Keratinocyte (primary cell): ENCODE results near the gene CD74.

ENCODE experiments used
- EZH2 ChIP-seq: IDR thresholded peaks from one replicate; pipeline ENCODE4 v1.6.1; 2012; ENCODE audit warnings: inconsistent platforms, mild to moderate bottlenecking, low read length, moderate library complexity
- TF ChIP-seq, protein P1 (sequence below), 3 experiments: IDR thresholded peaks in 1 of 3; conservative IDR thresholded peaks in 1 of 3; optimal IDR thresholded peaks in 1 of 3; 2 replicates in 2 of 3; 3 replicates in 1 of 3; pipeline versions ENCODE3 to v1.5.1; 2011; ENCODE audit warnings: low read length in 3 of 3, mild to moderate bottlenecking in 3 of 3, moderate library complexity in 2 of 3, control low read depth in 1 of 3, inconsistent platforms in 1 of 3; ENCODE audit not compliant: insufficient read depth in 2 of 3; ENCODE audit errors: extremely low read depth in 1 of 3

GRCh38 chr5:150352244-150353031 is 60.3 kb downstream of the CD74 start:
- TF ChIP-seq, protein P1, sequence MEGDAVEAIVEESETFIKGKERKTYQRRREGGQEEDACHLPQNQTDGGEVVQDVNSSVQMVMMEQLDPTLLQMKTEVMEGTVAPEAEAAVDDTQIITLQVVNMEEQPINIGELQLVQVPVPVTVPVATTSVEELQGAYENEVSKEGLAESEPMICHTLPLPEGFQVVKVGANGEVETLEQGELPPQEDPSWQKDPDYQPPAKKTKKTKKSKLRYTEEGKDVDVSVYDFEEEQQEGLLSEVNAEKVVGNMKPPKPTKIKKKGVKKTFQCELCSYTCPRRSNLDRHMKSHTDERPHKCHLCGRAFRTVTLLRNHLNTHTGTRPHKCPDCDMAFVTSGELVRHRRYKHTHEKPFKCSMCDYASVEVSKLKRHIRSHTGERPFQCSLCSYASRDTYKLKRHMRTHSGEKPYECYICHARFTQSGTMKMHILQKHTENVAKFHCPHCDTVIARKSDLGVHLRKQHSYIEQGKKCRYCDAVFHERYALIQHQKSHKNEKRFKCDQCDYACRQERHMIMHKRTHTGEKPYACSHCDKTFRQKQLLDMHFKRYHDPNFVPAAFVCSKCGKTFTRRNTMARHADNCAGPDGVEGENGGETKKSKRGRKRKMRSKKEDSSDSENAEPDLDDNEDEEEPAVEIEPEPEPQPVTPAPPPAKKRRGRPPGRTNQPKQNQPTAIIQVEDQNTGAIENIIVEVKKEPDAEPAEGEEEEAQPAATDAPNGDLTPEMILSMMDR (optimal IDR thresholded peaks at IDR 0.05 in 1 of 3, IDR thresholded peaks at IDR 0.05 in 1 of 3, conservative IDR thresholded peaks at IDR 0.05 in 1 of 3; ENCODE audit: extremely low read depth in 1 of 3, insufficient read depth in 2 of 3, low read length in 3 of 3): no peak
- TF ChIP-seq EZH2: no peak
